ENCODE measurements around the gene ZNF774. TPM values are rescaled to one million over a fixed set of nuclear protein-coding genes. Genes with fewer than 3 reads are reported as not detected.
"Not testable (repeated sequence)": the region's sequence is repeated elsewhere in the genome, so short reads cannot be mapped to it uniquely, and the experiment has no call there.

ZNF774 gene
- total RNA-seq, 1 experiment from 2014 or later, result 8.3 TPM

GRCh38 chr15:90345857-90346256, 6.2 kb upstream of the ZNF774 start:
- no peak for DNase-seq (ENCODE audit: low spot score)

GRCh38 chr15:90347431-90348065, 4.5 kb upstream of the ZNF774 start:
- not testable (repeated sequence) for DNase-seq (ENCODE audit: low spot score)

- DNase-seq (ENCODE audit: low spot score), result no peak
Measured at GRCh38 chr15:90348456-90348855, 3.6 kb upstream of the ZNF774 start.

GRCh38 chr15:90349072-90349471, 3.0 kb upstream of the ZNF774 start:
- no peak for DNase-seq (ENCODE audit: low spot score)

- DNase-seq (ENCODE audit: low spot score), result no peak
Measured at GRCh38 chr15:90349821-90350220, 2.3 kb upstream of the ZNF774 start.

GRCh38 chr15:90351479-90352106, 491 bp upstream of the ZNF774 start:
- DNase-seq (ENCODE audit: low spot score), result no peak

- no peak for DNase-seq (ENCODE audit: low spot score)
Measured at GRCh38 chr15:90354986-90355385, 2.9 kb downstream of the ZNF774 start.

- peak; percentile 45 for DNase-seq (ENCODE audit: low spot score)
Measured at GRCh38 chr15:90358124-90359033, 6.3 kb downstream of the ZNF774 start.

GRCh38 chr15:90360746-90361145, 8.7 kb downstream of the ZNF774 start:
- no peak for DNase-seq (ENCODE audit: low spot score)

GRCh38 chr15:90362936-90363212, 10.8 kb downstream of the ZNF774 start:
- peak; percentile 80 for DNase-seq (ENCODE audit: low spot score)

- peak; percentile 90 for DNase-seq (ENCODE audit: low spot score)
Measured at GRCh38 chr15:90364251-90364650, 12.2 kb downstream of the ZNF774 start.

- no peak for DNase-seq (ENCODE audit: low spot score)
Measured at GRCh38 chr15:90365414-90366055, 13.5 kb downstream of the ZNF774 start.

GRCh38 chr15:90367576-90367975, 15.5 kb downstream of the ZNF774 start:
- no peak for DNase-seq (ENCODE audit: low spot score)

GRCh38 chr15:90375071-90375470, 23.0 kb downstream of the ZNF774 start:
- no peak for DNase-seq (ENCODE audit: low spot score)

GRCh38 chr15:90376789-90377188, 24.7 kb downstream of the ZNF774 start:
- DNase-seq (ENCODE audit: low spot score), result no peak

GRCh38 chr15:90379263-90379662, 27.2 kb downstream of the ZNF774 start:
- no peak for DNase-seq (ENCODE audit: low spot score)

GRCh38 chr15:90381515-90381914, 29.4 kb downstream of the ZNF774 start:
- no peak for DNase-seq (ENCODE audit: low spot score)

- no peak for DNase-seq (ENCODE audit: low spot score)
Measured at GRCh38 chr15:90382320-90382719, 30.2 kb downstream of the ZNF774 start.

GRCh38 chr15:90386221-90386620, 34.1 kb downstream of the ZNF774 start:
- DNase-seq (ENCODE audit: low spot score), result no peak

- peak; percentile 96 for DNase-seq (ENCODE audit: low spot score)
Measured at GRCh38 chr15:90387534-90388461, 35.7 kb downstream of the ZNF774 start, which contains the start of gene IQGAP1. TSS of gene IQGAP1 (plus strand) at chr15:90388242. CDS start at chr15:90388342, 100 bp downstream.

All from A172 (cell line).